HG03457 (cell line): ENCODE measurements around the gene LNPEP.
"Not testable (repeated sequence)": the region's sequence is repeated elsewhere in the genome, so short reads cannot be mapped to it uniquely, and the experiment has no call there.

ENCODE experiments used
- ATAC-seq: cut with Tn5 transposase; IDR thresholded peaks from one replicate; pipeline ENCODE4 v1.9.1; 2021; ENCODE audit warnings: moderate number of reproducible peaks; ENCODE audit not compliant: unreplicated experiment

Gene LNPEP

GRCh38 chr5:96928931-96929708 is 6.8 kb upstream of the LNPEP start:
- ATAC-seq = no peak

- ATAC-seq = no peak
Measured at GRCh38 chr5:96930058-96930457, 5.8 kb upstream of the LNPEP start.

- no peak for ATAC-seq
Measured at GRCh38 chr5:96930589-96930988, 5.3 kb upstream of the LNPEP start.

GRCh38 chr5:96931037-96931436 is 4.8 kb upstream of the LNPEP start:
- not testable (repeated sequence) for ATAC-seq

GRCh38 chr5:96931605-96932004 is 4.3 kb upstream of the LNPEP start:
- ATAC-seq = no peak

- ATAC-seq = no peak
Measured at GRCh38 chr5:96932026-96932425, 3.9 kb upstream of the LNPEP start.

- ATAC-seq = no peak
Measured at GRCh38 chr5:96933764-96934707, 1.8 kb upstream of the LNPEP start.

- peak; percentile 52 for ATAC-seq
Measured at GRCh38 chr5:96934708-96935558, 947 bp upstream of the LNPEP start.

- ATAC-seq = peak; percentile 15
Measured at GRCh38 chr5:96936431-96937320, 796 bp downstream of the LNPEP start.

GRCh38 chr5:96940586-96940985 is 4.7 kb downstream of the LNPEP start:
- ATAC-seq = no peak

- no peak for ATAC-seq
Measured at GRCh38 chr5:96941140-96941539, 5.3 kb downstream of the LNPEP start.

GRCh38 chr5:96942078-96942477 is 6.2 kb downstream of the LNPEP start:
- no peak for ATAC-seq

- no peak for ATAC-seq
Measured at GRCh38 chr5:96942911-96943310, 7.0 kb downstream of the LNPEP start.

- ATAC-seq = no peak
Measured at GRCh38 chr5:96943799-96944198, 7.9 kb downstream of the LNPEP start.

GRCh38 chr5:96945144-96945897 is 9.4 kb downstream of the LNPEP start:
- no peak for ATAC-seq

- no peak for ATAC-seq
Measured at GRCh38 chr5:96946381-96946780, 10.5 kb downstream of the LNPEP start.

- no peak for ATAC-seq
Measured at GRCh38 chr5:96952118-96952750, 16.4 kb downstream of the LNPEP start.

- ATAC-seq = no peak
Measured at GRCh38 chr5:96952974-96953730, 17.3 kb downstream of the LNPEP start.
